HG03060 (cell line): ENCODE data around the gene MSTN.
"Not testable (repeated sequence)": the region's sequence is repeated elsewhere in the genome, so short reads cannot be mapped to it uniquely, and the experiment has no call there.

Experiments
- ATAC-seq: cut with Tn5 transposase; IDR thresholded peaks from one replicate; pipeline ENCODE4 v1.9.1; 2021; ENCODE audit warnings: low read depth, moderate number of reproducible peaks; ENCODE audit not compliant: unreplicated experiment

MSTN gene

GRCh38 chr2:190068764-190069163 lies 6.2 kb upstream of the MSTN start:
- no peak for ATAC-seq

DNA sequence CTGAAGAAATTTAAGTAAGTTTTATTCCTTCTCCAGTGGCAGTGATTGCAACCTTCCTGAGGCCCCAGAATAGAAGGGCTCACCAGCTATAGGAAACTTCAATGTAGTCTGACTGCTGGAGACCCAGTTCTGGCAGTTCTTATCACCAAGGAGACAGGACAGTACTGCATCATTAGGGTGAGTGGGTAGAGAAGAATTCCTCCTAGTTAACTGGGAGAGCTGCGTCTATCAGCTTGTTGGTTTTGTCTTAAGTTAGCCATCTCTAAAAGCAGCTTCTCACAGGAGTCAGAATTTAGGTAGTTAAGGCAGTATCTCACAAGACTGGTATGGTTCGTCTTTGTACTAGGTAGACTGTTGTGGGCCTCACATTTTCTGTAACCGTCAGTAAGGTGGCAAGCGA lies 3.3 kb upstream of the MSTN start:
- ATAC-seq = no peak

DNA sequence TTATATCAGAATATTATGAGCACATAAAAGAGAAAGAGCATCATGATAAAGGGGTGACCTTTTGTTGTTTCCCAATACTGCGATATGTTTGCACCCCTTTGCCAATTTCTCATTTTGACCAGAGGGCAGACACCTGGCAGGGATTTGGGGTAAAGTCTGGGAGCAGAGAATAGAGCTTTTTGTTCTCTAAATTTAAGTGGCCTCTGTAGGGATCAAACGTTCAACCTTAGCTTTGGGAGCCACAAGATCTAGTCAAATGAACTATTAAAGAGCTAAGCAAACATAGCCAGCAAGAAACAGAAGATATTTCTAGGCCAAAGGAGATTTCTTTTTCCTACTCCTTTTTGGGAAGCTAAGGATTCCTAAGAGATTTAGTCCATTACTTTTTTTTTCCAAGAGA lies 1.1 kb upstream of the MSTN start:
- no peak for ATAC-seq

- no peak for ATAC-seq
Observed at GRCh38 chr2:190062053-190062452, 476 bp downstream of the MSTN start.

DNA sequence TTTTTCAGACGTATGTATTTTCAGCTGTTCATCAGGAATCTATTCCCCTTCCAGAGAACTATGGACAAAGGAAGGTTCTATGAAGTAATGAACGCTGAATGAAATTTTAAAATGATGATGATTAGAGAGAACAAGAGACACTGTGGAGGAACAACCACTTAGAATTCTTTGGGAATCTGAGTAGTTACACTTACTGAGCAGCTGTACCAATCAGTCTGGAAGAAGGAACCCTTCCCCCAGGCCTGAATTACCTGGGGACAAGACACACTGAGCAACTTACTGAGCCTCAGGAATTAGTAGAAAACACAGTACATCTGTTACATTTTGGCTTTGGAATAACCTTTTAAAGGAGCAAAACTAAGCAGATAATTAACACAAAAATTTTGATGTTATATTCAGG lies 1.9 kb downstream of the MSTN start:
- no peak for ATAC-seq

GRCh38 chr2:190060019-190060418 lies 2.5 kb downstream of the MSTN start:
- ATAC-seq = no peak

DNA sequence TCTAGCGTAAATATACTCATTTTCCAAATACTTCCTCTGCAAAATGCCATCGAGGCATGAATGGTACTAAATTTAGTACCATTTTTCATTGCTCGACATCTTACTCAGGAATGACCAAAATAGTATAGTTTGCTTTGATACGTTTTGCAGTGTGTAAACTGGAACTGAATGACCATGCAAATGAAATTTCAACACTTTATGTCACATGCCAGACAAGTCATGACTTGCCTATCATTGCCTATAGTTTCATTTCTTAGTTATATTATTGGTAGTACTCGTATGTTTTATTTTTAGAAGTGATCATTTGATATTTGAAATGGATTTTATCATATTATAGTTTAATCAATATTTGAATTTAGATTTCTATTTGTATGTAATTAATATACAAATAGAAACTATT lies 9.1 kb downstream of the MSTN start:
- ATAC-seq = no peak

GRCh38 chr2:190052307-190052706 lies 10.2 kb downstream of the MSTN start:
- no peak for ATAC-seq

DNA sequence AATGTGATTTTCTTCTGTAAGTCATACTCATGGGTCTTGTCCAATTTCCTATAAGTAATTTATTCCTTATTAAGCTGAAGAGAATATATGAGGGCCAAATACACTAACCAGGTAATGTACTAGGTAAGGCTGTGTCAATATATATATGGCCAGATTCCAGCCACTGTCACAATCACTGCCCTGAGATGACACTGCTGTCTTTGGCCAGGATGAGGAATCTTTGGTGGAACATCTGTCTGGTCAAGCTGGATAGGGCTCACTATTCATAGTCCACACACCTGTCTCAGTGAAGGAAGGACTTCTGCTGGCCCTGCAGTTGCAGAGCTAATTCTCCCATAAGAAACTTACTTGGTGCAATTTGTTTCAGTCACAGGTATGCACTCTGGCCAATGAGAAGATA lies 11.3 kb downstream of the MSTN start:
- ATAC-seq = no peak

GRCh38 chr2:190050001-190050400 lies 12.5 kb downstream of the MSTN start:
- no peak for ATAC-seq

- ATAC-seq = no peak
Observed at GRCh38 chr2:190044866-190045265, 17.7 kb downstream of the MSTN start.

GRCh38 chr2:190043441-190043840 lies 19.1 kb downstream of the MSTN start:
- ATAC-seq = no peak

- ATAC-seq = no peak
Observed at GRCh38 chr2:190036071-190036470, 26.5 kb downstream of the MSTN start.

GRCh38 chr2:190034417-190034816 lies 28.1 kb downstream of the MSTN start:
- ATAC-seq = not testable (repeated sequence)

GRCh38 chr2:190031969-190032618 lies 30.4 kb downstream of the MSTN start:
- no peak for ATAC-seq

DNA sequence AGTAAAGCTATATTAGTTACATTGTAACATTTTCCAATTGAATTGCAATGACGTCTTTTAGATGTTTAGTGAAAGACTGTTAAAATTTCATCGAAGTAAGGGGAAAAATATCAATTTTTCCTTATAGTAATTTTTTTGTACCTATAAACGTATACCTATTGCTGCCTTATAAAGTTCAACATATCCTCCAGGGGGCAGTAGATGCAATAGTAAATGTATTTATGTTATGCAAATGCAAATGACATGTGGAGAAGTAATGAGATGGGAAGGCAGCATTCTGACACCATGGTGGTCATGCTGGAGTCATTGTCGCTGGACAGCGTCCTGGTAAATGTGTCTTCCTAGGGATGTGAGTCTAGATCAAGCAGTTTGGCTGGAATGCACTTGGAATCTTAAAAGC lies 38.7 kb downstream of the MSTN start:
- ATAC-seq = no peak

DNA sequence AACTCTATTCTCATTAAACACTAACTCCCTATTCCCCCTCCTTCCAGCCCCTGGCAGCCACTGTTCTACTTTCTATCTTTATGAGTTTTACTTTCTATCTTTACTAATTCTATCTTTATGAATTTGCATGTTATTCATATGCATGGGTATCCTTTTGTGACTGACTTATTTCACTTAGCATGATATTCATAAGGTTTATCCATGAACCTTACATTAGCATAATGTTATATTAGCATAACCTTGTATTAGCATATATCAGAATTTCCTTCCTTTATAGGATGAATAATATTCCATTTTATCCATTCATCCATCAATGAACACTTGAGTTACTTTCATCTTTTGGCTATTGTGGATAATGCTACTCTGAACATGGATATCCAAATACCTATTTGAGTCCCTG lies 41.8 kb downstream of the MSTN start:
- no peak for ATAC-seq

DNA sequence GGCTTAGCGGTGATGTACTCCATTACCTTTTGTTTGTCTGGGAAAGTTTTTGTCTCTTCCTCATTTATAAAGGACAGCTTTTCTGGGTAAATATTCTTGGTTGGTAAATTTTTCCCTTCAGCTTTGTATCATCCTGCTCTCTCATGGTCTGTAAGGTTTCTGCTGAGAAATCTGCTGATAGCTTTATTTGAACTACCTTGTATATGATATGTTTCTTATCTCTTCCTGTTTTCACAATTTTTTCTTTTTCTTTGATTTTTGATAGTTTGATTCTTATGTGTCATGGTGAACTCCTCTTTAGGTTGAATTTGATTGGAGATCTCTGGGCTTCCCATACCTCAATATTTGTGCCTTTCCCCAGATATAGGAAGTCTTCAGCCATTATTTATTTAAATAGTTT lies 44.7 kb downstream of the MSTN start:
- ATAC-seq = no peak

GRCh38 chr2:190015969-190016368 lies 46.6 kb downstream of the MSTN start:
- ATAC-seq = not testable (repeated sequence)
